ENCODE measurements around the gene NXPH3. TPM values are rescaled to one million over a fixed set of nuclear protein-coding genes. Genes with fewer than 3 reads are reported as not detected.
A peak's percentile ranks its signal among the peaks of the same experiment; 100 is the strongest.

Gene NXPH3
- total RNA-seq, 1 donor from 2014 or later: not detected

GRCh38 chr17:49618028-49618611 is 42.4 kb downstream of the NXPH3 start:
- DNase-seq (ENCODE audit: low read depth) (peak; percentile 7), FAIRE-seq (no peak)
- peaks cover 12% of the 10 kb centered on the region for H3K36me3 ChIP-seq (ENCODE audit: control insufficient read depth, insufficient read depth, low read length)
- no peaks in the 10 kb centered on the region for H3K27me3 ChIP-seq (ENCODE audit: control insufficient read depth, insufficient read depth, low read length)
- TF ChIP-seq, protein P1, sequence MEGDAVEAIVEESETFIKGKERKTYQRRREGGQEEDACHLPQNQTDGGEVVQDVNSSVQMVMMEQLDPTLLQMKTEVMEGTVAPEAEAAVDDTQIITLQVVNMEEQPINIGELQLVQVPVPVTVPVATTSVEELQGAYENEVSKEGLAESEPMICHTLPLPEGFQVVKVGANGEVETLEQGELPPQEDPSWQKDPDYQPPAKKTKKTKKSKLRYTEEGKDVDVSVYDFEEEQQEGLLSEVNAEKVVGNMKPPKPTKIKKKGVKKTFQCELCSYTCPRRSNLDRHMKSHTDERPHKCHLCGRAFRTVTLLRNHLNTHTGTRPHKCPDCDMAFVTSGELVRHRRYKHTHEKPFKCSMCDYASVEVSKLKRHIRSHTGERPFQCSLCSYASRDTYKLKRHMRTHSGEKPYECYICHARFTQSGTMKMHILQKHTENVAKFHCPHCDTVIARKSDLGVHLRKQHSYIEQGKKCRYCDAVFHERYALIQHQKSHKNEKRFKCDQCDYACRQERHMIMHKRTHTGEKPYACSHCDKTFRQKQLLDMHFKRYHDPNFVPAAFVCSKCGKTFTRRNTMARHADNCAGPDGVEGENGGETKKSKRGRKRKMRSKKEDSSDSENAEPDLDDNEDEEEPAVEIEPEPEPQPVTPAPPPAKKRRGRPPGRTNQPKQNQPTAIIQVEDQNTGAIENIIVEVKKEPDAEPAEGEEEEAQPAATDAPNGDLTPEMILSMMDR (IDR thresholded peaks at IDR 0.05; ENCODE audit: insufficient read depth, low read length, severe bottlenecking): no peak
- H3K4me3 ChIP-seq (ENCODE audit: low read depth, low read length): no peak overlapping the region

GRCh38 chr17:49621420-49621819 is 45.7 kb downstream of the NXPH3 start:
- TF ChIP-seq, protein P1 (IDR thresholded peaks at IDR 0.05; ENCODE audit: insufficient read depth, low read length, severe bottlenecking): no peak
- peaks cover 11% of the 10 kb centered on the region for H3K36me3 ChIP-seq (ENCODE audit: control insufficient read depth, insufficient read depth, low read length)
- FAIRE-seq: no peak
- H3K4me3 ChIP-seq (ENCODE audit: low read depth, low read length): no peak overlapping the region
- no peaks in the 10 kb centered on the region for H3K27me3 ChIP-seq (ENCODE audit: control insufficient read depth, insufficient read depth, low read length)
- DNase-seq (ENCODE audit: low read depth): no peak

- no peak for DNase-seq (ENCODE audit: low read depth)
- TF ChIP-seq, protein P1 (IDR thresholded peaks at IDR 0.05; ENCODE audit: insufficient read depth, low read length, severe bottlenecking): no peak
- Histone ChIP-seq H3K27me3 (ENCODE audit: control insufficient read depth, insufficient read depth, low read length) (no peaks in the 10 kb centered on the region), H3K36me3 (ENCODE audit: control insufficient read depth, insufficient read depth, low read length) (peaks cover 10% of the 10 kb centered on the region), H3K4me3 (ENCODE audit: low read depth, low read length) (no peak overlapping the region)
- FAIRE-seq: no peak
Measured at GRCh38 chr17:49621946-49622529, 46.4 kb downstream of the NXPH3 start.

DNA sequence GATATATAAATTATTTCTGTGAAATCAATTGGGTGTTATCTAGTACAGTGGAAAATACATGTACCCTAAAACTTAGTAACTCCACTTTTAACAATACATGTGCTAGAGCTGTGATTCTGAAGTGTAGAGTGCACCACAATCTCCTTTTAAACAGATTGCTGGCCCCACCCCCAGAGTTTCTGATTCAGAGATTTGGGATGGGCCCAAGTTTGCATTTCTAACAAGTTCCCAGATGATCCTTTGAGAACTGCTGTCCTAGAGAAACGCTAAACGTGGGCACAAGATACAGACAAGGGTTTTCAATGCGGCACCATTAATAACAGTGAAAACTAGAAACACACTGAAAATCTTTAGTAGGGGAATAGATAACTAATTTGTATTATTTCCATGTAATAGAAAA is 49.2 kb downstream of the NXPH3 start:
- TF ChIP-seq, protein P1 (IDR thresholded peaks at IDR 0.05; ENCODE audit: insufficient read depth, low read length, severe bottlenecking): no peak
- H3K36me3 ChIP-seq (ENCODE audit: control insufficient read depth, insufficient read depth, low read length): peaks cover 4% of the 10 kb centered on the region
- no peak overlapping the region for H3K4me3 ChIP-seq (ENCODE audit: low read depth, low read length)
- FAIRE-seq (no peak), DNase-seq (ENCODE audit: low read depth) (no peak)
- H3K27me3 ChIP-seq (ENCODE audit: control insufficient read depth, insufficient read depth, low read length): no peaks in the 10 kb centered on the region

- DNase-seq (ENCODE audit: low read depth): no peak
- TF ChIP-seq, protein P1 (IDR thresholded peaks at IDR 0.05; ENCODE audit: insufficient read depth, low read length, severe bottlenecking): no peak
- Histone ChIP-seq H3K27me3 (ENCODE audit: control insufficient read depth, insufficient read depth, low read length) (no peaks in the 10 kb centered on the region), H3K4me3 (ENCODE audit: low read depth, low read length) (no peak overlapping the region), H3K36me3 (ENCODE audit: control insufficient read depth, insufficient read depth, low read length) (no peaks in the 10 kb centered on the region)
- FAIRE-seq: no peak
Measured at GRCh38 chr17:49629447-49629846, 53.8 kb downstream of the NXPH3 start.
